ENCODE measurements around the gene ULK4. TPM values are rescaled to one million over a fixed set of nuclear protein-coding genes. Genes with fewer than 3 reads are reported as not detected.
"Not testable (repeated sequence)": the region's sequence is repeated elsewhere in the genome, so short reads cannot be mapped to it uniquely, and the experiment has no call there.

ULK4 gene
- total and polyA plus RNA-seq, 10 donors = 2.0 to 33.3 (median 12.9) TPM

GRCh38 chr3:41652506-41652905 is 309.4 kb downstream of the ULK4 start:
- intact Hi-C loops (cut with DNase I; ENCODE audit: low total_unique reads) = no loop called here
- no peak overlapping the region for H3K27ac ChIP-seq
- TF ChIP-seq CTCF (IDR thresholded peaks at IDR 0.05 in 8 of 11, conservative IDR thresholded peaks at IDR 0.05 in 3 of 11) (no peak), POLR2A (IDR thresholded peaks at IDR 0.05) (no peak)
- no peaks in the 10 kb centered on the region for H3K4me1 ChIP-seq
- 67 to 88% (median 85%) methylated on average over 4 of the region's 4 CpGs for WGBS, 5 donors
- DNase-seq = no peak
- no peak overlapping the region for H3K4me3 ChIP-seq
- H3K36me3 ChIP-seq = no peaks in the 10 kb centered on the region
- H3K9me3 ChIP-seq = peaks cover 0 to 11% (median 0%) of the 10 kb centered on the region in 8 donors
- H3K27me3 ChIP-seq (replicated peaks in 1 of 7) = no peaks in the 10 kb centered on the region

GRCh38 chr3:41651718-41652117 is 310.2 kb downstream of the ULK4 start:
- DNase-seq = no peak
- H3K27ac ChIP-seq = no peak overlapping the region
- no peaks in the 10 kb centered on the region for H3K27me3 ChIP-seq (replicated peaks in 1 of 7)
- H3K9me3 ChIP-seq = peaks cover 0 to 13% (median 0%) of the 10 kb centered on the region in 8 donors
- no peaks in the 10 kb centered on the region for H3K36me3 ChIP-seq
- no peaks in the 10 kb centered on the region for H3K4me1 ChIP-seq
- no peak overlapping the region for H3K4me3 ChIP-seq
- TF ChIP-seq POLR2A (IDR thresholded peaks at IDR 0.05) = no peak
- no peak for TF ChIP-seq CTCF (IDR thresholded peaks at IDR 0.05 in 8 of 11, conservative IDR thresholded peaks at IDR 0.05 in 3 of 11)
- no peak for TF ChIP-seq POLR2AphosphoS5 (IDR thresholded peaks at IDR 0.05)
- intact Hi-C loops (cut with DNase I; ENCODE audit: low total_unique reads) = no loop called here

GRCh38 chr3:41650406-41650805 is 311.5 kb downstream of the ULK4 start:
- Histone ChIP-seq H3K27me3 (replicated peaks in 1 of 7) (no peaks in the 10 kb centered on the region), H3K36me3 (no peaks in the 10 kb centered on the region), H3K9me3 (peaks cover 0 to 18% (median 0%) of the 10 kb centered on the region in 8 donors), H3K27ac (no peak overlapping the region), H3K4me3 (no peak overlapping the region), H3K4me1 (no peaks in the 10 kb centered on the region)
- no peak for DNase-seq
- no peak for TF ChIP-seq POLR2AphosphoS5 (IDR thresholded peaks at IDR 0.05)
- no peak for TF ChIP-seq CTCF (IDR thresholded peaks at IDR 0.05 in 8 of 11, conservative IDR thresholded peaks at IDR 0.05 in 3 of 11)
- no peak for TF ChIP-seq POLR2A (IDR thresholded peaks at IDR 0.05)
- 87 to 97% (median 94%) methylated on average over 7 to 11 of the region's 11 CpGs for WGBS, 5 donors
- intact Hi-C loops (cut with DNase I; ENCODE audit: low total_unique reads) = no loop called here

GRCh38 chr3:41649129-41649739 is 312.7 kb downstream of the ULK4 start:
- intact Hi-C loops (cut with DNase I; ENCODE audit: low total_unique reads) = no loop called here

GRCh38 chr3:41647730-41648129 is 314.2 kb downstream of the ULK4 start:
- intact Hi-C loops (cut with DNase I; ENCODE audit: low total_unique reads); H3K4me1 ChIP-seq: not testable (repeated sequence)
- 94 to 100% (median 97%) methylated on average over 6 to 13 of the region's 17 CpGs for WGBS, 5 donors

More at GRCh38 chr3:41649129-41649739, 312.7 kb downstream of the ULK4 start:
- WGBS, 5 donors = 94 to 97% (median 96%) methylated on average over 3 to 8 of the region's 8 CpGs
- DNase-seq = no peak
- H3K9me3 ChIP-seq = peaks cover 0 to 18% (median 0%) of the 10 kb centered on the region in 8 donors
- H3K4me3 ChIP-seq = no peak overlapping the region
- no peak overlapping the region for H3K27ac ChIP-seq
- H3K36me3 ChIP-seq = no peaks in the 10 kb centered on the region
- H3K4me1 ChIP-seq = no peaks in the 10 kb centered on the region
- no peak for TF ChIP-seq POLR2AphosphoS5 (IDR thresholded peaks at IDR 0.05)
- TF ChIP-seq CTCF (IDR thresholded peaks at IDR 0.05 in 8 of 11, conservative IDR thresholded peaks at IDR 0.05 in 3 of 11) = no peak
- no peak for TF ChIP-seq POLR2A (IDR thresholded peaks at IDR 0.05)
- no peaks in the 10 kb centered on the region for H3K27me3 ChIP-seq (replicated peaks in 1 of 7)

More at GRCh38 chr3:41647730-41648129, 314.2 kb downstream of the ULK4 start:
- not testable (repeated sequence) for H3K4me3 ChIP-seq; H3K27me3 ChIP-seq (replicated peaks in 1 of 7); H3K36me3 ChIP-seq; DNase-seq; H3K27ac ChIP-seq
- peaks cover 0 to 18% (median 0%) of the 10 kb centered on the region in 8 donors for H3K9me3 ChIP-seq

Measured in spleen (tissue), 11 donors.